Endothelial cell of umbilical vein (primary cell): ENCODE data around the gene FMO1.

ENCODE experiments used
- EZH2 ChIP-seq: IDR thresholded peaks from 2 replicates; pipeline ENCODE4 v1.6.1; 2012; ENCODE audit warnings: borderline replicate concordance, low read depth, mild to moderate bottlenecking, moderate library complexity, low read length, inconsistent platforms; ENCODE audit not compliant: severe bottlenecking
- MYC ChIP-seq: IDR thresholded peaks from one replicate; pipeline ENCODE4 v1.6.1; 2011; ENCODE audit warnings: mild to moderate bottlenecking, low read depth, low read length
- POLR2A ChIP-seq: IDR thresholded peaks from 2 replicates; pipeline ENCODE4 v1.6.1; 2012; ENCODE audit warnings: low read depth, mild to moderate bottlenecking, control low read depth, low read length
- POLR2AphosphoS5 ChIP-seq: IDR thresholded peaks from 2 replicates; pipeline ENCODE4 v1.6.1; 2012; ENCODE audit warnings: low read depth, mild to moderate bottlenecking, control low read depth, low read length, moderate library complexity; ENCODE audit not compliant: insufficient read depth
- TF ChIP-seq, protein P1 (sequence below), 2 donors: IDR thresholded peaks; 1 replicate in 1 of 2; 2 replicates in 1 of 2; pipeline ENCODE4 v1.5.1; 2011; ENCODE audit warnings: low read length in 2 of 2, mild to moderate bottlenecking in 2 of 2, moderate library complexity in 2 of 2, control low read depth in 1 of 2, inconsistent platforms in 1 of 2, low read depth in 1 of 2; ENCODE audit not compliant: insufficient read depth in 1 of 2; ENCODE audit errors: extremely low read depth in 1 of 2
- TF ChIP-seq, protein P2 (sequence below): IDR thresholded peaks from 2 replicates; pipeline ENCODE4 v1.6.1; 2011; ENCODE audit not compliant: insufficient read depth, insufficient read length

DNA sequence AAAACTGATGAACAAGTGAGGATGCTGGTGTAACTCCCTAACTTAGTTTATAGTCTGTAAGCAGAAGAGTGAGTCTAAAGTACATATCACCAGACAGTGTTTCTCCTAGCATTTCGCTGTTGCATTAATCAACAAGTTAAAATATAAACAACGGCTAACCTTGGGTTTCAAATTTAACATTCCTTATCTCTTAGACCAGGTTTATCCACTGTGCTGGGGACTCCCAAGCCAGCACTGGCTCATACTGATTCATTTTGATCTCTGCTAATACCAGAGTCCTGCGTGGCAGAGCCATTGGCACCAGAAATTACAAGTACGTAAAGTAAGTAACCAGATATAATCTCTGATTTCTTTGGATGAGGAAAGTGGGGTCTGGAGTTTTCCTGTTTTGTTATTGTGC, at the start of gene FMO1:
- TF ChIP-seq, protein P1, sequence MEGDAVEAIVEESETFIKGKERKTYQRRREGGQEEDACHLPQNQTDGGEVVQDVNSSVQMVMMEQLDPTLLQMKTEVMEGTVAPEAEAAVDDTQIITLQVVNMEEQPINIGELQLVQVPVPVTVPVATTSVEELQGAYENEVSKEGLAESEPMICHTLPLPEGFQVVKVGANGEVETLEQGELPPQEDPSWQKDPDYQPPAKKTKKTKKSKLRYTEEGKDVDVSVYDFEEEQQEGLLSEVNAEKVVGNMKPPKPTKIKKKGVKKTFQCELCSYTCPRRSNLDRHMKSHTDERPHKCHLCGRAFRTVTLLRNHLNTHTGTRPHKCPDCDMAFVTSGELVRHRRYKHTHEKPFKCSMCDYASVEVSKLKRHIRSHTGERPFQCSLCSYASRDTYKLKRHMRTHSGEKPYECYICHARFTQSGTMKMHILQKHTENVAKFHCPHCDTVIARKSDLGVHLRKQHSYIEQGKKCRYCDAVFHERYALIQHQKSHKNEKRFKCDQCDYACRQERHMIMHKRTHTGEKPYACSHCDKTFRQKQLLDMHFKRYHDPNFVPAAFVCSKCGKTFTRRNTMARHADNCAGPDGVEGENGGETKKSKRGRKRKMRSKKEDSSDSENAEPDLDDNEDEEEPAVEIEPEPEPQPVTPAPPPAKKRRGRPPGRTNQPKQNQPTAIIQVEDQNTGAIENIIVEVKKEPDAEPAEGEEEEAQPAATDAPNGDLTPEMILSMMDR (IDR thresholded peaks at IDR 0.05; ENCODE audit: extremely low read depth in 1 of 2, insufficient read depth in 1 of 2, low read depth in 1 of 2, low read length in 2 of 2), result no peak
- TF ChIP-seq POLR2AphosphoS5 (no peak), POLR2A (no peak), MYC (no peak), EZH2 (no peak)
- TF ChIP-seq, protein P2, sequence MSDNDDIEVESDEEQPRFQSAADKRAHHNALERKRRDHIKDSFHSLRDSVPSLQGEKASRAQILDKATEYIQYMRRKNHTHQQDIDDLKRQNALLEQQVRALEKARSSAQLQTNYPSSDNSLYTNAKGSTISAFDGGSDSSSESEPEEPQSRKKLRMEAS, result no peak
